A673 (cell line): Measurements from ENCODE around the gene RIMS1. TPM values are rescaled to one million over a fixed set of nuclear protein-coding genes. Genes with fewer than 3 reads are reported as not detected.

Source experiments
- BruUV-seq: library from RNA; stranded (reverse); fragments of 400-500 nt; replicated peaks from 2 replicates; lab custom pipeline; 2021; lab: Mats Ljungman, UMichigan
- CTCF ChIA-PET: fragments of 300-600 bp; sonication (Branson Sonifier 250); formaldehyde crosslinking; loops from one replicate; lab custom pipeline; 2022; ENCODE audit warnings: antibody characterized with exemption; lab: Charles Lee
- POLR2A ChIA-PET: fragments of 300-600 bp; sonication (Branson Sonifier 250); formaldehyde crosslinking; loops from one replicate; lab custom pipeline; 2022; ENCODE audit warnings: antibody characterized with exemption; ENCODE audit not compliant: low non-redundant PET; lab: Charles Lee
- DNase-seq: peaks from one replicate; pipeline ENCODE4 v3.0.0-alpha.2; 2015; ENCODE audit warnings: low spot score
- H3K27ac ChIP-seq: fragments of 200-600 bp; sonication (generic); 2 replicates; pipeline ENCODE4 v1.5.1; 2016; ENCODE audit warnings: mixed run types, low read depth, mild to moderate bottlenecking, mixed read lengths, antibody characterized with exemption, low read length; ENCODE audit not compliant: poor library complexity, severe bottlenecking
- H3K27me3 ChIP-seq: fragments of 200-600 bp; sonication (generic); replicated peaks from 2 replicates; pipeline ENCODE4 v1.6.1; 2017; ENCODE audit warnings: mixed run types, low read depth, mild to moderate bottlenecking, mixed read lengths, antibody characterized with exemption, low read length; ENCODE audit not compliant: insufficient read depth, poor library complexity
- H3K36me3 ChIP-seq: fragments of 200-600 bp; sonication (generic); 2 replicates; pipeline ENCODE4 v1.6.1; 2016; ENCODE audit warnings: mixed run types, mild to moderate bottlenecking, mixed read lengths, antibody characterized with exemption, low read length; ENCODE audit not compliant: insufficient read depth, poor library complexity, severe bottlenecking
- H3K4me1 ChIP-seq: fragments of 200-600 bp; sonication (generic); 2 replicates; pipeline ENCODE4 v1.6.1; 2017; ENCODE audit warnings: mixed run types, mild to moderate bottlenecking, mixed read lengths, antibody characterized with exemption, low read length; ENCODE audit not compliant: insufficient read depth, poor library complexity, severe bottlenecking
- H3K4me3 ChIP-seq: fragments of 200-600 bp; sonication (generic); 2 replicates; pipeline ENCODE4 v1.5.1; 2016; ENCODE audit warnings: low read depth, mixed run types, mild to moderate bottlenecking, mixed read lengths, low read length; ENCODE audit not compliant: poor library complexity, severe bottlenecking
- H3K9me3 ChIP-seq: fragments of 200-600 bp; sonication (generic); 2 replicates; pipeline ENCODE4 v1.6.1; 2016; ENCODE audit warnings: mixed run types, low read depth, mild to moderate bottlenecking, mixed read lengths, antibody characterized with exemption, low read length; ENCODE audit not compliant: poor library complexity, severe bottlenecking
- CTCF ChIP-seq: fragments of 300-800, 200-600 bp; sonication (generic); conservative IDR thresholded peaks from 2 replicates; pipeline ENCODE4 v1.5.1; 2017; ENCODE audit warnings: low read depth, mild to moderate bottlenecking, antibody characterized with exemption, low read length, moderate library complexity, mixed read lengths
- EZH2 ChIP-seq: fragments of 200-600 bp; sonication (generic); IDR thresholded peaks from 2 replicates; pipeline ENCODE4 v1.6.1; 2017; ENCODE audit warnings: borderline replicate concordance, low read depth, mild to moderate bottlenecking, mixed read lengths, antibody characterized with exemption, low read length; ENCODE audit not compliant: poor library complexity, severe bottlenecking
- intact Hi-C: fragments of 100-400 bp; cut with micrococcal nuclease; formaldehyde crosslinking; loops from one replicate; pipeline ENCODE4 v1.10.0; 2022; ENCODE audit not compliant: unreplicated experiment
- total RNA-seq: library from RNA; stranded (reverse); gene quantifications from 2 replicates; pipeline ENCODE4 v1.2.3, GENCODE V29; 2021

The RIMS1 gene
- total RNA-seq, 1 experiment from 2014 or later: 1.3 TPM

- H3K4me3 ChIP-seq: no peak overlapping the region
- ChIA-PET CTCF (no interaction called here), POLR2A (no interaction called here)
- intact Hi-C loops: no loop called here
- no peaks in the 10 kb centered on the region for H3K9me3 ChIP-seq
- DNase-seq: no peak
- H3K27ac ChIP-seq: no peak overlapping the region
- no peaks in the 10 kb centered on the region for H3K36me3 ChIP-seq
- H3K4me1 ChIP-seq: no peaks in the 10 kb centered on the region
- TF ChIP-seq EZH2 (no peak), CTCF (no peak)
- no peaks in the 10 kb centered on the region for H3K27me3 ChIP-seq
- no TSS peak for BruUV-seq
These were observed 496.5 kb downstream of the RIMS1 start for GRCh38 chr6:72382602-72383529.

DNA sequence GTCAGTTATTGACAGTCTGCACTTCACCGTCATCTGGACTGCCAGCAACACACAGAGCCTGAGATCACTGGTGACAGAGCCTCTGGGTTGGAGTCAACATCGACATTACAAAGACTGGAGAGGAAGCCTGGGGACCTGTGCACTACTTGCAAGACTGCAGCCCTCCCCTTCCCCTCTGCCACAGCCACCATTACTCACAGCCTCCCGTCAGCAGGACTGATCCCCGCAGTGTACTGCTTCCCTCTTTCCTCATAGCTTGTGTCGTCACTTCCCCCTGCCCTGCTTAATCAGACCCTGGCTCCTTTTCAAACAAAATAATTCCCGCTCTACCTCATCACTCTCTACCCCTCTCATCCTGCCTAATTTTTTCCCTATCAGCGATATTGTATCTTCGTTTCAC, 500.0 kb downstream of the RIMS1 start:
- BruUV-seq: no TSS peak
- no peak for DNase-seq
- H3K4me1 ChIP-seq: no peaks in the 10 kb centered on the region
- no peaks in the 10 kb centered on the region for H3K27me3 ChIP-seq
- H3K4me3 ChIP-seq: no peak overlapping the region
- intact Hi-C loops: no loop called here
- POLR2A ChIA-PET: no interaction called here
- no peaks in the 10 kb centered on the region for H3K9me3 ChIP-seq
- CTCF ChIA-PET: no interaction called here
- no peaks in the 10 kb centered on the region for H3K36me3 ChIP-seq
- H3K27ac ChIP-seq: no peak overlapping the region
- TF ChIP-seq EZH2: no peak
- TF ChIP-seq CTCF: no peak

- TF ChIP-seq EZH2: no peak
- Histone ChIP-seq H3K36me3 (no peaks in the 10 kb centered on the region), H3K9me3 (no peaks in the 10 kb centered on the region), H3K4me1 (no peaks in the 10 kb centered on the region), H3K4me3 (no peak overlapping the region), H3K27ac (no peak overlapping the region), H3K27me3 (no peaks in the 10 kb centered on the region)
- intact Hi-C loops: no loop called here
- ChIA-PET POLR2A (no interaction called here), CTCF (no interaction called here)
- no peak for DNase-seq
- BruUV-seq: no TSS peak
These were observed 503.3 kb downstream of the RIMS1 start for GRCh38 chr6:72389698-72390097.
